ENCODE data around the gene MAML3. TPM values are rescaled to one million over a fixed set of nuclear protein-coding genes. Genes with fewer than 3 reads are reported as not detected.
A peak's percentile ranks its signal among the peaks of the same experiment; 100 is the strongest.

Gene MAML3
- total and polyA plus RNA-seq, 5 donors from 2014 or later = 0.11 to 1.1 (median 0.16) TPM; not detected in 1

DNA sequence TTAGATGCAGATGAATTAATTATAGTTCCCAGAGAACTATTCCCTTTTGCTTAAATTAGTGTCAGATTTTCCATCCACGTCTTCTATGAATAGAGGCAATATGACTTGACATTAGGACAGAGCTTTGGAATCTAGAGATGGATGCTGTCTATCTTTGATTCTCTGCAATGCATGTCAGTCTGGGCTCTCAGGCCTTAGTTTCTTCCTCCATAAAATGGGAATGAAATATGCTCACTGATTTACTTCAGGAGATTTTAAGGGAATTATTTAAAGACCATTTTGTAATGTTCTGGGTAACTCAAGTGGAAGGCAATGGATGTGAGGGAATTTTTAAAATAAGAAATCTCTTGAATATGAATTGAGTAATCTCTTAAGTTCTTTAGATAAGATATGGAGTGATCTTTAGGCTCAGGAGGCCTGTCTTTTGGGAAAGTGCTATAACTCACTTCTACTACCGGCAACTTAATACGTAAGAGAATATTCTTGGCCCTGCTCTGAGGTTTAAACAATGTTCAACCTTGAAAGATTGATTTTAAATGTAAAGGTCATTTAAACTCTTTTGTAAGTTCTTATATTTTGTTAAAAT lies 459.4 kb downstream of the MAML3 start:
- Histone ChIP-seq H3K27ac (ENCODE audit: insufficient read depth, low read length, poor library complexity, severe bottlenecking) (no peak overlapping the region), H3K36me3 (ENCODE audit: control insufficient read depth, insufficient read depth, low read length) (peaks cover 13% of the 10 kb centered on the region), H3K4me1 (ENCODE audit: control insufficient read depth, insufficient read depth, low read length, poor library complexity, severe bottlenecking) (no peaks in the 10 kb centered on the region), H3K9me3 (ENCODE audit: control insufficient read depth in 2 of 2, low read length in 2 of 2) (no peaks in the 10 kb centered on the region), H3K4me3 (ENCODE audit: low read depth, low read length) (no peak overlapping the region), H3K27me3 (ENCODE audit: control insufficient read depth, insufficient read depth, low read length) (no peaks in the 10 kb centered on the region)
- no peak overlapping the region for H3K4me3 Mint-ChIP-seq
- peaks cover 0 to 8% (median 0%) of the 10 kb centered on the region in 7 donors for H3K9me3 Mint-ChIP-seq
- no peak overlapping the region for H3K27ac Mint-ChIP-seq
- H3K36me3 Mint-ChIP-seq = peaks cover 15% of the 10 kb centered on the region
- no peaks in the 10 kb centered on the region for H3K27me3 Mint-ChIP-seq
- DNase-seq (no peak), ATAC-seq (ENCODE audit: low read depth in 2 of 2) (no peak)
- peaks cover 0 to 5% (median 0%) of the 10 kb centered on the region in 4 donors for H3K4me1 Mint-ChIP-seq

DNA sequence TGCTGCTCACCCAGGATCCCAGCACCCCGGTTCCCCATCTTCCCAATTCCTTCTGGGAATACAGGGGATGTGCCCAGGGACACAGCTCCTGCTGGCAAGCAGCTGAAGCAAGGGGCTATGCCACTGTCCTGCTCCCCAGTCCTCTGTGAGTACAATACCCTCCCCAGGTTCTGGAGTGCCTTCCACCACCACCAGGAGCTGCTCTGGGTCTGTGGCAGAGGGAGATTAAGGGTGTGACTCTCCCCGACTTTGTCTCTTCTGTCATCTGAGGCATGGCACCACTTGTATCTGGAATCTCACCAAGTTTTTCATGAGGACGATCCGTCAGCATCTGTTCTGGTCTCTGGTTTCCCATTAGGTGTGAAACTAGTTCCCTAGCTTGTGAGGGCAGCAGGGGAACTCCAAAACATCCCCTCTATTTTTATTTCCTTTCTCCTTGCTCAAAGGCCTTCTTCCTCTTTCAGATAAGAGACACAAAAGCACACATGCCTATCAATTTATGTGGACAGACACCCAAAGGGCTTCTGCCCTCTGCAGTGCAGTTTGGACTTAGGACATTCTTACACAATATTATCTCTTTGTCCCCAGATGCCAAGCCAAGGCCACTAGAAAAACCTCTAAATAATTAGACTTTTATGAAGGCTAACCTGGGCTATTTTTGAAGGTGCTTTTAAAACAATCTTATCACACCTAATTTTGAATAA lies 461.5 kb downstream of the MAML3 start:
- Mint-ChIP-seq H3K4me1 (peaks cover 0 to 2% (median 0%) of the 10 kb centered on the region in 4 donors), H3K4me3 (no peak overlapping the region), H3K27ac (peak overlapping the region in 1 of 3 donors; percentile 26), H3K27me3 (no peaks in the 10 kb centered on the region), H3K9me3 (peaks cover 0 to 4% (median 0%) of the 10 kb centered on the region in 7 donors), H3K36me3 (peaks cover 16% of the 10 kb centered on the region)
- ATAC-seq (ENCODE audit: low read depth in 2 of 2) = no peak
- Histone ChIP-seq H3K27ac (ENCODE audit: insufficient read depth, low read length, poor library complexity, severe bottlenecking) (no peak overlapping the region), H3K27me3 (ENCODE audit: control insufficient read depth, insufficient read depth, low read length) (no peaks in the 10 kb centered on the region), H3K9me3 (ENCODE audit: control insufficient read depth in 2 of 2, low read length in 2 of 2) (no peaks in the 10 kb centered on the region), H3K36me3 (ENCODE audit: control insufficient read depth, insufficient read depth, low read length) (peaks cover 13% of the 10 kb centered on the region), H3K4me3 (ENCODE audit: low read depth, low read length) (no peak overlapping the region), H3K4me1 (ENCODE audit: control insufficient read depth, insufficient read depth, low read length, poor library complexity, severe bottlenecking) (no peaks in the 10 kb centered on the region)
- no peak for DNase-seq

DNA sequence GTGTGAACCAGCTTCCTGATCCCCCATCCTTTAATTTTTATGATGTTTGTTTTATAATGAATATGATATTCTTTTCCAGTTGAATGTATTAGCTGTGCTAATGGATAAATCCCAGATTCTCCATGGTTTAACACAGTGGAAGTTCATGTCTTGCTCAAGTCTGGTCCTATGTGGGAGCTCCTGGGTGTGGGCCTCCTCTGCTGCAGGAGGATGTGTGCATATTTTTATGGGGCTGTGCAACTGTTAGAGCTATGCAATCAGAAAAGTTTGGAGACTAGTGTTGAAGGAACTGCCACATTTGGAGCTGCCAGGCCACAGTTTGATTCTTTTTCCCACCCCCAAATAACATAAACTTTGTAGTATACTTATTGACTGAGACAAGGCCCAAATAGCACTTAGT lies 463.6 kb downstream of the MAML3 start:
- Mint-ChIP-seq H3K9me3 (peaks cover 0 to under 1% (median 0%) of the 10 kb centered on the region in 7 donors), H3K4me1 (peaks cover 1 to 5% (median 3%) of the 10 kb centered on the region in 4 donors), H3K27ac (peak overlapping the region in 2 of 3 donors; percentile 36 to 60), H3K4me3 (no peak overlapping the region), H3K36me3 (peaks cover 16% of the 10 kb centered on the region), H3K27me3 (no peaks in the 10 kb centered on the region)
- Histone ChIP-seq H3K4me3 (ENCODE audit: low read depth, low read length) (no peak overlapping the region), H3K27me3 (ENCODE audit: control insufficient read depth, insufficient read depth, low read length) (no peaks in the 10 kb centered on the region), H3K9me3 (ENCODE audit: control insufficient read depth in 2 of 2, low read length in 2 of 2) (peaks cover 0 to under 1% of the 10 kb centered on the region in 2 experiments), H3K4me1 (ENCODE audit: control insufficient read depth, insufficient read depth, low read length, poor library complexity, severe bottlenecking) (no peaks in the 10 kb centered on the region), H3K27ac (ENCODE audit: insufficient read depth, low read length, poor library complexity, severe bottlenecking) (no peak overlapping the region), H3K36me3 (ENCODE audit: control insufficient read depth, insufficient read depth, low read length) (peaks cover 2% of the 10 kb centered on the region)
- DNase-seq (no peak), ATAC-seq (ENCODE audit: low read depth in 2 of 2) (no peak)

DNA sequence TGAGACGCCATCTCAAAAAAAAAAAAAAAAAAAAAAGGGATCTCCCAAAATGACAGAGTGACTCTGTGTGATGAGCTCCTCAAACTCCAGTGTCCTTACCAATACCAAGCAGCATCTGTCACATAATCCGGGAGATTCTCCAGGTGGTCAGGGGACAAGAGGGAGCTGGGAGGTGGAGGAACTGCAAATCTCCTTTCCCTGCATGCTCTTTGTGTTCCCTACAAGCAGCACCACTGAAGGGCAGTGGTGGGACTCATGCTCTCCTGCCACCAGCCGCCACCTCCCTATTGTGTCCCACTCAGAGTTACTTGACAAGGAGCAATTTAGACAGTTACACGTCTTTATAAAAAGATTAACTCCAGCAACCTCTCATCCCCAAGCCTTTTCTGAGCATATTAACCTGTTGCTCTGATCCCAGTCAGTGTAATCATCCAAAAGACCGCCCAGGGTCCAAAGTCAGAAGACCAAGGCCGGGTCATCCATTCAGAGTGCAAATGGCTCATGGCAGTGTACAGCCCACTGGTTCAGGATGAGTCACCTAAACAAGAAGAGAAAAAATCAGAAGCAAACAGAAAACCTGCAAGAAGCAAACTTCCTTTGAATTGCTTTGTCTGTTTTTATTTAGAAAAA lies 464.8 kb downstream of the MAML3 start:
- H3K4me1 Mint-ChIP-seq = peaks cover 2 to 10% (median 8%) of the 10 kb centered on the region in 4 donors
- H3K9me3 ChIP-seq (ENCODE audit: control insufficient read depth in 2 of 2, low read length in 2 of 2) = peaks cover 0 to 10% of the 10 kb centered on the region in 2 experiments
- H3K36me3 ChIP-seq (ENCODE audit: control insufficient read depth, insufficient read depth, low read length) = peaks cover 2% of the 10 kb centered on the region
- no peak overlapping the region for H3K4me3 ChIP-seq (ENCODE audit: low read depth, low read length)
- peaks cover 0 to 5% (median 0%) of the 10 kb centered on the region in 7 donors for H3K9me3 Mint-ChIP-seq
- H3K36me3 Mint-ChIP-seq = peaks cover 22% of the 10 kb centered on the region
- no peak overlapping the region for H3K27ac Mint-ChIP-seq
- H3K27me3 Mint-ChIP-seq = no peaks in the 10 kb centered on the region
- DNase-seq = no peak
- H3K27ac ChIP-seq (ENCODE audit: insufficient read depth, low read length, poor library complexity, severe bottlenecking) = no peak overlapping the region
- H3K4me1 ChIP-seq (ENCODE audit: control insufficient read depth, insufficient read depth, low read length, poor library complexity, severe bottlenecking) = no peaks in the 10 kb centered on the region
- no peak overlapping the region for H3K4me3 Mint-ChIP-seq
- no peaks in the 10 kb centered on the region for H3K27me3 ChIP-seq (ENCODE audit: control insufficient read depth, insufficient read depth, low read length)
- no peak for ATAC-seq (ENCODE audit: low read depth in 2 of 2)

DNA sequence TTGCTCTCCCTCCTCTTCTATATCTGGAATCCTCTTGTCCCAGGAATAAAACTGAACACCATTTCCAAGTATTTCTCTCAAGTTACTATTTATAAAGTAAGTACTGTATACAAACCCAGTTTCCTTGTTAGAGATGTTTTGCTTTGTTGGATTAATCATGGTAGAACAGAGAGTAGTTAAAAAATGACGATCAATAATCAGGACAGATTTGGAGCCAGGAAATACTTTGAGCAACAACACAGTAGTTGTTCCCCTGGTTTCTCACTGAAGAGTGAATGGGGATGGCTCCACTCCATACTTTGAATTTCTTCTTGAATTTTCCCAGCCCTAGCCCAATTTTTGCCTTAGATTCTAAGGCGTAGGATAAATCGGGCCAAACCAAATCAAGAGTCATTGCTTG lies 467.0 kb downstream of the MAML3 start:
- Histone ChIP-seq H3K4me1 (ENCODE audit: control insufficient read depth, insufficient read depth, low read length, poor library complexity, severe bottlenecking) (no peaks in the 10 kb centered on the region), H3K27me3 (ENCODE audit: control insufficient read depth, insufficient read depth, low read length) (no peaks in the 10 kb centered on the region), H3K4me3 (ENCODE audit: low read depth, low read length) (no peak overlapping the region), H3K9me3 (ENCODE audit: control insufficient read depth in 2 of 2, low read length in 2 of 2) (peaks cover 0 to 10% of the 10 kb centered on the region in 2 experiments), H3K36me3 (ENCODE audit: control insufficient read depth, insufficient read depth, low read length) (no peaks in the 10 kb centered on the region), H3K27ac (ENCODE audit: insufficient read depth, low read length, poor library complexity, severe bottlenecking) (no peak overlapping the region)
- Mint-ChIP-seq H3K9me3 (peaks cover 0 to 5% (median 0%) of the 10 kb centered on the region in 7 donors), H3K36me3 (peaks cover 27% of the 10 kb centered on the region), H3K4me1 (peaks cover 14 to 24% (median 18%) of the 10 kb centered on the region in 4 donors), H3K27me3 (no peaks in the 10 kb centered on the region), H3K4me3 (no peak overlapping the region), H3K27ac (no peak overlapping the region)
- ATAC-seq (ENCODE audit: low read depth in 2 of 2) = no peak
- DNase-seq = no peak

DNA sequence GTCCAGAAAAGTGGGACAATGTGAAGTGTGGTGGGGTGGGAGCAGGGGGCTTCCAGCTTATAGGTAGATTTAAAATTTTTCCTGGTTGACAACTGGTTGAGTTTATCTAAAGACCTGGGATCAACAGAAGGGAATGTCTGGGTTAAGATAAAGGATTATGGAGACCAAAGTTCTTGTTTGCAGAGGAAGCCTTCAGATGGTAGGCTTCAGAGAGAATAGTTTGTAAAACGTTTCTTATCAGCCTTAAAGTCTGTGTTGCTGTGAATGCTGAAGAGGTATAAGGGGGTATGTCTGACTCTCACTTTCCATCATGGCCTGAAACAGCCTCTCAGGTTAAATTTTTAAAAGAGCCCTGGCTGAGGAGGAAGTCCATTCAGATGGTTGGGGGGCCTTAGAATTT lies 467.9 kb downstream of the MAML3 start:
- ATAC-seq (ENCODE audit: low read depth in 2 of 2) (no peak), DNase-seq (no peak)
- Histone ChIP-seq H3K9me3 (ENCODE audit: control insufficient read depth in 2 of 2, low read length in 2 of 2) (peaks cover 0 to 10% of the 10 kb centered on the region in 2 experiments), H3K4me3 (ENCODE audit: low read depth, low read length) (no peak overlapping the region), H3K27ac (ENCODE audit: insufficient read depth, low read length, poor library complexity, severe bottlenecking) (no peak overlapping the region), H3K36me3 (ENCODE audit: control insufficient read depth, insufficient read depth, low read length) (no peaks in the 10 kb centered on the region), H3K27me3 (ENCODE audit: control insufficient read depth, insufficient read depth, low read length) (no peaks in the 10 kb centered on the region), H3K4me1 (ENCODE audit: control insufficient read depth, insufficient read depth, low read length, poor library complexity, severe bottlenecking) (no peaks in the 10 kb centered on the region)
- Mint-ChIP-seq H3K4me3 (no peak overlapping the region), H3K4me1 (peaks cover 14 to 24% (median 18%) of the 10 kb centered on the region in 4 donors), H3K36me3 (peaks cover 27% of the 10 kb centered on the region), H3K9me3 (peaks cover 0 to 5% (median 0%) of the 10 kb centered on the region in 7 donors), H3K27me3 (no peaks in the 10 kb centered on the region), H3K27ac (peak overlapping the region in 1 of 3 donors; percentile 38)

DNA sequence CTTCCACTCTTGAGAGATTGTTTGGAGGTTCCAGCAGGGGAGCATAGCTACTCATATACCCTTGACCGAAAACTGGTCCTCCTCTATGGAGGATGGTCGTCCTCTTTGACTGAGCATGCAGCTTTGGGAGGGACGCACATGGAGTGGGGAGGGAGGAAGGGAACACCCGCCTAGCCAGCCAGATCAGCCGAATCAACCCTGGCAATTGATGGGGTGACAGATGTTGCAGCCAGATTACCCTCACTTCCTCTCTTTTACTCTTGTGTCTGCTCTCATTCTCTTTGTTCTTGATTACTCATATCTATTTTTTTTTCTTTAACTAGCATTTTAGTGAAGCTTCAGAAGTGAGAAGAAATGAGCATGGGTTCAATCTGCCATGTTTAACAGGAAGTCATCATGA lies 468.8 kb downstream of the MAML3 start:
- Histone ChIP-seq H3K27ac (ENCODE audit: insufficient read depth, low read length, poor library complexity, severe bottlenecking) (peak overlapping the region; percentile 41), H3K4me1 (ENCODE audit: control insufficient read depth, insufficient read depth, low read length, poor library complexity, severe bottlenecking) (no peaks in the 10 kb centered on the region), H3K36me3 (ENCODE audit: control insufficient read depth, insufficient read depth, low read length) (no peaks in the 10 kb centered on the region), H3K4me3 (ENCODE audit: low read depth, low read length) (no peak overlapping the region), H3K9me3 (ENCODE audit: control insufficient read depth in 2 of 2, low read length in 2 of 2) (peaks cover 0 to 10% of the 10 kb centered on the region in 2 experiments), H3K27me3 (ENCODE audit: control insufficient read depth, insufficient read depth, low read length) (no peaks in the 10 kb centered on the region)
- Mint-ChIP-seq H3K4me3 (no peak overlapping the region), H3K36me3 (peaks cover 30% of the 10 kb centered on the region), H3K4me1 (peaks cover 12 to 27% (median 21%) of the 10 kb centered on the region in 4 donors), H3K27me3 (no peaks in the 10 kb centered on the region), H3K27ac (peak overlapping the region; percentile 7 to 57 (median 7)), H3K9me3 (peaks cover 0 to 5% (median 0%) of the 10 kb centered on the region in 7 donors)
- ATAC-seq (ENCODE audit: low read depth in 2 of 2) (peak in 1 of 2 donors; percentile 46), DNase-seq (peak in 2 of 3 donors; percentile 5 to 56)

Data from CD4-positive, CD25-positive, alpha-beta regulatory T cell (primary cell).